Suprapubic skin (tissue), 4 donors: Measurements from ENCODE around the gene DMC1.

Experiments used
- EP300 ChIP-seq: sonication (generic); formaldehyde crosslinking; IDR thresholded peaks from one replicate; pipeline ENCODE4 v1.6.1; 2017; ENCODE audit warnings: antibody characterized with exemption
- POLR2A ChIP-seq, 2 donors: fragments of 450-650 bp; IDR thresholded peaks; one replicate each; pipeline ENCODE4 v1.6.1; 2017; ENCODE audit warnings: antibody characterized with exemption in 2 of 2, mild to moderate bottlenecking in 2 of 2, moderate library complexity in 2 of 2
- POLR2AphosphoS5 ChIP-seq, 3 donors: sonication (generic); formaldehyde crosslinking; IDR thresholded peaks; one replicate each; pipeline ENCODE4 v1.6.1; 2017; ENCODE audit warnings: antibody characterized with exemption in 3 of 3
- TF ChIP-seq, protein P1 (sequence below), 2 donors: fragments of 200-600 bp in 1 of 2; fragments of 450-650 bp in 1 of 2; sonication (generic) in 1 of 2; IDR thresholded peaks; one replicate each; pipeline ENCODE4 v1.5.1; 2016 to 2019; ENCODE audit warnings: antibody characterized with exemption in 2 of 2, mild to moderate bottlenecking in 1 of 2, moderate library complexity in 1 of 2

DNA sequence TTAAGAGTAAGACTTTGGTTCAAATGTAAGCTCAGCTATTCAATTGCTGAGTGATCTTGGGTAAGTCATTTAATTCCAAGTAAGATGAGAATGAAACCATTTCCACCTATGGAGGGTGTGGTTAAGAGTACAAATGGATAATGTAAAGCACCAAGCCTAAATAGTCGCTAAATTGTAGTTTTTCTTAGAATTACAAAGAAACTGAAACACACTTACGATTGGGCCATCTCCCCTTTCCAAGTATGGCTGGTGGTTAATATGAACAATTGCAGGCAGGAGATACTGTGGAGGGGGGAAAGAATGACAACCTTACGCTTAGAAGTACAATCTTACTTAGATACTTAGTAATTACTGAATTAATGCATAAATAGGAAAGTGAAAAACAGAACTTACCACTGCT is 72.1 kb downstream of the DMC1 start:
- TF ChIP-seq POLR2AphosphoS5 (IDR thresholded peaks at IDR 0.05) = no peak
- TF ChIP-seq, protein P1, sequence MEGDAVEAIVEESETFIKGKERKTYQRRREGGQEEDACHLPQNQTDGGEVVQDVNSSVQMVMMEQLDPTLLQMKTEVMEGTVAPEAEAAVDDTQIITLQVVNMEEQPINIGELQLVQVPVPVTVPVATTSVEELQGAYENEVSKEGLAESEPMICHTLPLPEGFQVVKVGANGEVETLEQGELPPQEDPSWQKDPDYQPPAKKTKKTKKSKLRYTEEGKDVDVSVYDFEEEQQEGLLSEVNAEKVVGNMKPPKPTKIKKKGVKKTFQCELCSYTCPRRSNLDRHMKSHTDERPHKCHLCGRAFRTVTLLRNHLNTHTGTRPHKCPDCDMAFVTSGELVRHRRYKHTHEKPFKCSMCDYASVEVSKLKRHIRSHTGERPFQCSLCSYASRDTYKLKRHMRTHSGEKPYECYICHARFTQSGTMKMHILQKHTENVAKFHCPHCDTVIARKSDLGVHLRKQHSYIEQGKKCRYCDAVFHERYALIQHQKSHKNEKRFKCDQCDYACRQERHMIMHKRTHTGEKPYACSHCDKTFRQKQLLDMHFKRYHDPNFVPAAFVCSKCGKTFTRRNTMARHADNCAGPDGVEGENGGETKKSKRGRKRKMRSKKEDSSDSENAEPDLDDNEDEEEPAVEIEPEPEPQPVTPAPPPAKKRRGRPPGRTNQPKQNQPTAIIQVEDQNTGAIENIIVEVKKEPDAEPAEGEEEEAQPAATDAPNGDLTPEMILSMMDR (IDR thresholded peaks at IDR 0.05) = no peak
- no peak for TF ChIP-seq POLR2A (IDR thresholded peaks at IDR 0.05)
- TF ChIP-seq EP300 = no peak
